Measurements from ENCODE around the gene RAMP3.
"Not testable (repeated sequence)": the region's sequence is repeated elsewhere in the genome, so short reads cannot be mapped to it uniquely, and the experiment has no call there.

Gene RAMP3

GRCh38 chr7:45132708-45133320 lies 24.8 kb upstream of the RAMP3 start:
- no peak for DNase-seq

- no peak for DNase-seq
These were observed 24.2 kb upstream of the RAMP3 start for GRCh38 chr7:45133352-45133751.

- DNase-seq, result no peak
These were observed 23.7 kb upstream of the RAMP3 start for GRCh38 chr7:45133877-45134276.

- no peak for DNase-seq
These were observed 21.2 kb upstream of the RAMP3 start for GRCh38 chr7:45136106-45137060.

- DNase-seq, result no peak
These were observed 18.9 kb upstream of the RAMP3 start for GRCh38 chr7:45138433-45139267.

- DNase-seq, result no peak
These were observed 16.8 kb upstream of the RAMP3 start for GRCh38 chr7:45140827-45141226.

GRCh38 chr7:45143616-45144015 lies 14.0 kb upstream of the RAMP3 start:
- DNase-seq, result no peak

GRCh38 chr7:45145881-45146280 lies 11.7 kb upstream of the RAMP3 start:
- DNase-seq, result no peak

GRCh38 chr7:45146531-45147379 lies 10.8 kb upstream of the RAMP3 start:
- no peak for DNase-seq

GRCh38 chr7:45147858-45148652 lies 9.5 kb upstream of the RAMP3 start:
- no peak for DNase-seq

- DNase-seq, result no peak
These were observed 9.0 kb upstream of the RAMP3 start for GRCh38 chr7:45148653-45148973.

- no peak for DNase-seq
These were observed 8.0 kb upstream of the RAMP3 start for GRCh38 chr7:45149606-45150005.

- DNase-seq, result no peak
These were observed 7.4 kb upstream of the RAMP3 start for GRCh38 chr7:45150199-45150598.

- no peak for DNase-seq
These were observed 6.4 kb upstream of the RAMP3 start for GRCh38 chr7:45151131-45151684.

- DNase-seq, result no peak
These were observed 5.6 kb upstream of the RAMP3 start for GRCh38 chr7:45151967-45152366.

GRCh38 chr7:45153233-45153632 lies 4.4 kb upstream of the RAMP3 start:
- no peak for DNase-seq

- not testable (repeated sequence) for DNase-seq
These were observed 3.7 kb upstream of the RAMP3 start for GRCh38 chr7:45153861-45154260.

GRCh38 chr7:45155357-45155900 lies 2.2 kb upstream of the RAMP3 start:
- no peak for DNase-seq

GRCh38 chr7:45155941-45156340 lies 1.6 kb upstream of the RAMP3 start:
- DNase-seq, result no peak

- no peak for DNase-seq
These were observed 897 bp upstream of the RAMP3 start for GRCh38 chr7:45156516-45157272.
